Immature natural killer cell (primary cell): ENCODE results near the gene SLC25A21. TPM values are rescaled to one million over a fixed set of nuclear protein-coding genes. Genes with fewer than 3 reads are reported as not detected.

Source experiments
- DNase-seq, 3 donors: peaks; one replicate each; pipeline ENCODE4 v3.0.0; 2022; ENCODE audit warnings: mixed read lengths in 1 of 3
- H3K27ac Mint-ChIP-seq, 6 donors: one replicate each; pipeline ENCODE4 v1.8.0; 2020; ENCODE audit warnings: mixed read lengths in 6 of 6, mild to moderate bottlenecking in 5 of 6, inconsistent platforms in 4 of 6, moderate library complexity in 3 of 6
- H3K27me3 Mint-ChIP-seq, 3 donors: one replicate each; pipeline ENCODE4 v1.8.0; 2020 to 2021; ENCODE audit warnings: low read depth in 3 of 3, mild to moderate bottlenecking in 3 of 3, mixed read lengths in 3 of 3, moderate library complexity in 3 of 3, inconsistent platforms in 1 of 3
- H3K36me3 Mint-ChIP-seq, 3 donors: one replicate each; pipeline ENCODE4 v1.8.0; 2020; ENCODE audit warnings: mixed read lengths in 3 of 3, inconsistent platforms in 2 of 3, mild to moderate bottlenecking in 2 of 3
- H3K4me1 Mint-ChIP-seq, 2 donors: one replicate each; pipeline ENCODE4 v1.8.0; 2020; ENCODE audit warnings: inconsistent platforms in 2 of 2, mild to moderate bottlenecking in 2 of 2, mixed read lengths in 2 of 2, moderate library complexity in 1 of 2
- H3K4me3 Mint-ChIP-seq, 5 donors: one replicate each; pipeline ENCODE4 v1.8.0; 2020; ENCODE audit warnings: mild to moderate bottlenecking in 5 of 5, mixed read lengths in 5 of 5, inconsistent platforms in 3 of 5, moderate library complexity in 3 of 5
- H3K9me3 Mint-ChIP-seq, 6 donors: one replicate each; pipeline ENCODE4 v1.8.0; 2020; ENCODE audit warnings: mild to moderate bottlenecking in 6 of 6, mixed read lengths in 6 of 6, inconsistent platforms in 4 of 6, moderate library complexity in 3 of 6
- polyA plus RNA-seq, 3 donors: library from polyadenylated mRNA; unstranded; fragments of 300-500 nt; fragmentation: Illumina TruSeq; gene quantifications; one replicate each; pipeline ENCODE4 v1.2.3, GENCODE V29; 2021

The SLC25A21 gene
- polyA plus RNA-seq, 3 donors from 2014 or later = not detected

DNA sequence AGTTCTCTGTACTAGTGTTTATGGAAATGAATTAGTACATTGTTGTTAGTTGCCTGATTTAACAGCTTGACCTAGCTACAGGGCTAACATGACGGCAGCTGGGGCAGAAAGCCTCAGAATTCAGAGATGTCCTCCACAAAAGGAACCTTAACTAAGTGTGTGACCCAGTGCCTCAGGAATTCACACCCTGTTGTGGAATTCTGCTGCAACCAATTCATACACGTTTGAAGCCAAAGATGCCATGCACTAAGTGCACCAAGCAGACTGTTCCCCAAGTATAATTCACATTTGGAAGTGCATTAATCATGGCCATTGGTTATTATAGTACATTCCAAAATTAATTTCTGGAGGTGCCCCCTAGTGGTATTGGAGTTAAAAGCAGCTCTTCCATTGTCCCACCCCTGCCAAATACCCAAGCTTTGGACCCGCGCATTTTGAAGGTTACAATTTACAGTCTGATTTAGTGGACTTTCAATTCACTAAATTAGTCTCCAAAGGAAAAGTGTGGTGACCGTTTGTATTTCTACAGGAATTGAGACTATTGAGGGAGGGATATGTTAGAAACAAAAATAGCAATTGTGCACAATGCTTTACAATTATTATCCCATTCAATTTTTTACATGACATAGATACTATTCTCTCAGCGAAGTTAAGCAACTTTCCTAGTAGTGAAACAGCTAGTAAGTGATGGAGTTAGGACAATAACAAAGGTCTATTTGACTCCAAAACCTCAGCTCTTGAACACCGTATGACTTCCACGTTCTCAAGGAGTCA, 424.8 kb downstream of the SLC25A21 start:
- H3K9me3 Mint-ChIP-seq = peaks cover 0 to 17% (median 9%) of the 10 kb centered on the region in 6 donors
- H3K36me3 Mint-ChIP-seq = no peaks in the 10 kb centered on the region
- H3K4me1 Mint-ChIP-seq = no peaks in the 10 kb centered on the region
- DNase-seq = no peak
- H3K27me3 Mint-ChIP-seq = peaks cover 0 to 2% (median 0%) of the 10 kb centered on the region in 3 donors
- no peak overlapping the region for H3K4me3 Mint-ChIP-seq
- no peak overlapping the region for H3K27ac Mint-ChIP-seq

DNA sequence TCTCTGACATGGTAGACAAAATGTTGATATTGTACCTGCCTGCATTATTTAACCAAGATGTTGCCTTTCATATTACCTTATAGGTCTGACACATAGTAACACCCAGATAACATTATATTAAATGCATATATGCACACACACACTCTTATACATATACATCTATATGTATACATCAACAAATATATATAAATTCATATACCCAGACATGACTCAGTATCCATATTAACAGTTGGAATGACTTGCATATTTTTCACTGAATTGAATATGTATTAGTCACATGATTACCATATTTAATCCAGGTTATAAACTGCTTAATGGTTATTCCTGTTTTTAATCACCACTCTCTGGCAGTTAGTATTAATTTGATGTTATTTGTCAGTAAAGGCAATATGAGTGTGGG, 425.5 kb downstream of the SLC25A21 start:
- DNase-seq = no peak
- no peaks in the 10 kb centered on the region for H3K4me1 Mint-ChIP-seq
- H3K27ac Mint-ChIP-seq = no peak overlapping the region
- no peak overlapping the region for H3K4me3 Mint-ChIP-seq
- peaks cover 0 to 2% (median 0%) of the 10 kb centered on the region in 3 donors for H3K27me3 Mint-ChIP-seq
- no peaks in the 10 kb centered on the region for H3K36me3 Mint-ChIP-seq
- peaks cover 0 to 23% (median 10%) of the 10 kb centered on the region in 6 donors for H3K9me3 Mint-ChIP-seq

DNA sequence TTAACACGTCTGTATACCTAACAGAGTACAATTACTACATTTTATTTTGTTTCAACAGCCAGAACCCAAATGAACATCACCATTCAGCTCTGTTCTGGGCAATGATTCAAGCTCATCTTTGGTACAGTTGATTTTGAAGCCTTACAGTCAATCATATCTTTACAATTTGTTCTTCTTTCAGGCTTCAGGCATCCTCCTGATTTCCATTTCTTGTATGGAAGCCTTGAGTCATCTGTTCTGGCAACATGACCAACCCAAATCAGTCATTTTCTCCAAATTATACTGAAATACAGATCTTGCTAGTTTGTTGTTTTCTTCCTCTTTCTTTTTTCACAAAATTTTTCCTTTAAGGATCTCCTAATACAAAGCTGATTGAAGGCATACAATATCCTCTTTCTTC, 430.5 kb downstream of the SLC25A21 start:
- no peaks in the 10 kb centered on the region for H3K36me3 Mint-ChIP-seq
- H3K27me3 Mint-ChIP-seq = no peaks in the 10 kb centered on the region
- H3K4me3 Mint-ChIP-seq = no peak overlapping the region
- H3K9me3 Mint-ChIP-seq = peaks cover 0 to 27% (median 9%) of the 10 kb centered on the region in 6 donors
- H3K4me1 Mint-ChIP-seq = no peaks in the 10 kb centered on the region
- no peak for DNase-seq
- no peak overlapping the region for H3K27ac Mint-ChIP-seq

DNA sequence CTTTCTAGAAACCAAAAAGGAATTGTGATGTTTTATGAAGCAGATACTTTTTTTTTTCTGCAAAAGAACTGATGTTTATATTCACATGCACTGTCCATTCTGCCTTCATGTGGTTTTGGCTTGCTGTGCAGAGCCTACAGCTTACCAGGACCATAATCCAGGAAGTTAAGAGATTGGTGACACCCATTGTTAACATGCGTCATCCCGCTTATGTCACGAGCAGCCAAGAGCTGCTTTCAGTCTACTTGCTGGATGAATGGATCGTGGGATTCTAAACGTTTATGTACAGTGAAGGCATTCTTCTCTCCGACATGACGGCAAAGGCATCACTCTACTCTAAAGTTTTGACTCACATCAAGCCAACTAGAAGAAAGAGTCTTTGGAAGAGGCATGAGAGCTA, 434.1 kb downstream of the SLC25A21 start:
- H3K27ac Mint-ChIP-seq = no peak overlapping the region

DNA sequence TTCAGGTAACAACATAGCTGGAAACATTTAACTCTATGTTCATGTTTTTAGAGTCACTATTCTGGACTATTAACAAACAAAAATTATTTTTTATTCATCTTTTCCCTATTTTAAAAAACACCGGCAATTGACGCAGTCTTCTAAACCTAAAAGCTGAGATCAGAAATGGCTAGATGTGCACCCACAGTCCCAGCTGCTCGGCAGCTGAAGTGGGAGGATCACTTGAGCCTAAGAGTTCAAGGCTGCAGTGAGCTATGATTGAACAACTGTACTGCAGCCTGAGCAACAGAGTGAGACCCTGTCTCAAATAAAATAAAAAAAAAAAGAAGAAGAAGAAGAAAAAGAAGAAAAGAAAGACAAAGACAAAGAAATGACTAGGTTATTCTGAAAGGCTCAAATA, 446.3 kb downstream of the SLC25A21 start:
- H3K27ac Mint-ChIP-seq = no peak overlapping the region
- peaks cover 0 to 11% (median 5%) of the 10 kb centered on the region in 6 donors for H3K9me3 Mint-ChIP-seq
- no peaks in the 10 kb centered on the region for H3K36me3 Mint-ChIP-seq
- peaks cover 0 to 3% (median 0%) of the 10 kb centered on the region in 3 donors for H3K27me3 Mint-ChIP-seq
- H3K4me1 Mint-ChIP-seq = no peaks in the 10 kb centered on the region
- DNase-seq = no peak
- H3K4me3 Mint-ChIP-seq = no peak overlapping the region

More for the DNA sequence above, 434.1 kb downstream of the SLC25A21 start:
- no peak overlapping the region for H3K4me3 Mint-ChIP-seq
- H3K4me1 Mint-ChIP-seq = no peaks in the 10 kb centered on the region
- H3K27me3 Mint-ChIP-seq = no peaks in the 10 kb centered on the region
- H3K36me3 Mint-ChIP-seq = no peaks in the 10 kb centered on the region
- H3K9me3 Mint-ChIP-seq = peaks cover 0 to 22% (median 5%) of the 10 kb centered on the region in 6 donors
- DNase-seq = no peak

DNA sequence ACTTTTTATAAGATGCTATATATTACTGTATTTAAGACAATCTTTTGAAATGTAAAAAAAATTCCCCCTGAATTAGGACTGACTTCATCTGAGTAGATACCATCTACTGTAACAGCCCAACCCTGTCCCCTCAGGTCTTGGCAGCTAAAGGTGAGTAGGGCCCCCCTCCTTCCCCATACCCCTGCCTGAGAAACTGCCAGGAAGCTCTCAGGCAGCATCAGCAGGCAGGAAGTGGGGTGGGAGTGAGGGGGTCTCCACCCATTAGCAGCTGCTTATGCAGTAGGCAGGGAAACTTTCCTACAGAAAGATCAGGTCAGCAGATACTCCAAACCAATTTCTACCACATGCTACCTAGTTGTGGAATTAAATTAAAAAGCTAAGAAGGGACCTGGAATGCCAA, 448.2 kb downstream of the SLC25A21 start:
- DNase-seq = no peak
- H3K27me3 Mint-ChIP-seq = peaks cover 0 to 3% (median 0%) of the 10 kb centered on the region in 3 donors

DNA sequence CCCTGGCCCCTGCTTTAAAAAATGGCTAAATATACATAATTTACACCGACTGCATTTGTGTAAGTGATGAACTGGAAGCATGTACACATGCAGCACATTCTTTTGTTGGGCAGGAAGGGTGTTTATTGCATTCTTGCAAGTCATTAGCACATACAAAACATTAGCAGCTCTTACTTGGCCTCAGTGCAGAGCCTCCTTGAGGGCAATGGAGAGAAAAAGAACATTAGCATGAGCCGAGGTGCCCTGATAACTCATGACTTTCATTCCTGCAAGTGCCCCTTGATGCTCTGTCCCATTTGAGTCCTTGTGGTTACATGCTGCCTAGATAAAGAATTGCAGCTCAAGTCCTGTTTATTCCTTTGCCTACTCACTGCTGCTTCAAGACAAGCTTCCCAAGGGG, 448.9 kb downstream of the SLC25A21 start:
- no peak for DNase-seq
- Mint-ChIP-seq H3K27ac (no peak overlapping the region), H3K4me3 (no peak overlapping the region), H3K27me3 (peaks cover 0 to 3% (median 0%) of the 10 kb centered on the region in 3 donors), H3K9me3 (peaks cover 0 to 11% (median 4%) of the 10 kb centered on the region in 6 donors), H3K4me1 (no peaks in the 10 kb centered on the region), H3K36me3 (no peaks in the 10 kb centered on the region)

More for the DNA sequence above, 448.2 kb downstream of the SLC25A21 start:
- no peaks in the 10 kb centered on the region for H3K4me1 Mint-ChIP-seq
- H3K27ac Mint-ChIP-seq = no peak overlapping the region
- H3K36me3 Mint-ChIP-seq = no peaks in the 10 kb centered on the region
- H3K4me3 Mint-ChIP-seq = no peak overlapping the region
- H3K9me3 Mint-ChIP-seq = peaks cover 0 to 11% (median 4%) of the 10 kb centered on the region in 6 donors

DNA sequence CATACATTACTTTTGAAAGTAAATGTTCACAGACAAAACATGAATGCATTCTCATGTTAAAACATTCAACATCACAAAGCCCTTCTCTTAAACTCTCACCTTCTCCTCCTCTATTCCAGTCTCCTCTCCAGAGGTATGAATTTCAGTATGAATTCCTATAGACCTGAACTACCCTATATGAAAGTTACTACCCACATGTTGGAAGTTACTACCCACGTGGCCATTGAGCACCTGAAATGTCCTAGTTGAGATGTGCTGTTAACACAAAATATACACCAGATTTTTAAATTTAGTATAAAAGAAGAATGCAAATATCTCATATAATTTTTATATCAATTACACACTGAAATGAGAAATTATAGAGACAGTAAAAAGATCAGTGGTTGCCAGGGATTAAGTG, 450.5 kb downstream of the SLC25A21 start:
- no peak for DNase-seq
- Mint-ChIP-seq H3K36me3 (no peaks in the 10 kb centered on the region), H3K27me3 (peaks cover 0 to 3% (median 2%) of the 10 kb centered on the region in 3 donors), H3K4me3 (no peak overlapping the region), H3K4me1 (no peaks in the 10 kb centered on the region), H3K9me3 (peaks cover 0 to 11% (median 4%) of the 10 kb centered on the region in 6 donors), H3K27ac (no peak overlapping the region)

DNA sequence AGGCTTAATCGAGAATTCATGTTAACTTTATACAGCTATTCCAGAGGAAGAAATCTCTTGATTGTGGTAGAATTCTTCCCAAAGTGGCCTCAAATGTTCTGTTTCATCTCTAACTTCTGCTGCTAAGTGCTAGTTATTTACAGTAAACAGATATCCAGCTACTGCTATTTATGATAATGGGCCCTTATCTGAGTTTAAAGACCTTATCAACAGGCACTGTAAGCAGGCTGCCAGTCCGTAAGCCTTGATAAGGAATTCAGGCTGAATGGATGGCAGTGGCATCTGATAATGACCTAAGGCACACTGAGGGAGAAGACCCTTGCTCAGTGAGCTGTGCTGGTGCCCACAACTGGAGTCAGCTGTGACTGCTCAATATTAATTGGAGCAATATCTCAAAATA, 451.7 kb downstream of the SLC25A21 start:
- Mint-ChIP-seq H3K27me3 (peaks cover 0 to 3% (median 2%) of the 10 kb centered on the region in 3 donors), H3K4me1 (no peaks in the 10 kb centered on the region), H3K4me3 (no peak overlapping the region), H3K36me3 (no peaks in the 10 kb centered on the region), H3K9me3 (peaks cover 0 to 11% (median 2%) of the 10 kb centered on the region in 6 donors), H3K27ac (no peak overlapping the region)
- DNase-seq = no peak

DNA sequence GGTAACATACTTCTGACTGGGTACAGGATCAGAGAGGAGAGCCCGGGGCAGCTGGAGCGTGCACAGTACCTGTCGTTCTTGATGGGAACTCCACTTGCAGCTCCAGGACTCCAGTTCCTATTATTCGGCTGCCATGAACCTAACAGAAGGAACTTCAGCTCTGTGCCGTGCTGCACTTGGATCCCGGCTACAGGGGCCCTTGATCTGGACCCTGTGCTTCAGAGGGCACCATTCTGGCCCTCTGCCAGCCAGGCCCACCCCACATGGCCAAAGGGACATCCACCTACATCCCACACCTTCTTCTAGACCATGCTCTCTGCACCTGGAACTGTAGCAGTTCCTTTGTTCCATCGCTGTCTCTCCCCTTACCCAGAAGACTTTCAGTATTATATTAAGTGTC, 452.6 kb downstream of the SLC25A21 start:
- Mint-ChIP-seq H3K27ac (no peak overlapping the region), H3K4me1 (no peaks in the 10 kb centered on the region), H3K27me3 (peaks cover 0 to 3% (median 2%) of the 10 kb centered on the region in 3 donors), H3K36me3 (no peaks in the 10 kb centered on the region), H3K9me3 (peaks cover 0 to 11% (median 2%) of the 10 kb centered on the region in 6 donors), H3K4me3 (no peak overlapping the region)
- no peak for DNase-seq

DNA sequence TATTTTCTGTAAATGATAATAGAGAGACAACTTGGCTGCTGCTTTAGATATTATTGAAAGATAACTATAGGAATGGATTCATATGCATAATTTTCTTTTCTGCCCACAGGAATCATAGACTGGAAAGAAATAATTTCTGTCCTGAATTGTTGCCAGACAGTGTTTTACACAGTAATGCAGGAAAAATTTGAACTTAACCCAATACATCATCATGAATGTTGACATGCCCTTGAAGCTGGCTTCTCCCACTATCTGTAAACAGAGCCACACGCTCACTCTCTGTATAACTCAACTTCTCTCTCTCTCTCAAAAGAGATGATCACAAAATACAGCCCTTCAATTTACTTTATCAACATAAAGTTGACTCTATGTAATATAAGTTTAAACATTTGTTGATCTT, 454.2 kb downstream of the SLC25A21 start:
- Mint-ChIP-seq H3K36me3 (no peaks in the 10 kb centered on the region), H3K4me3 (no peak overlapping the region), H3K9me3 (peaks cover 0 to 7% (median 3%) of the 10 kb centered on the region in 6 donors), H3K27ac (no peak overlapping the region), H3K4me1 (no peaks in the 10 kb centered on the region), H3K27me3 (peaks cover 2 to 4% (median 2%) of the 10 kb centered on the region in 3 donors)
- DNase-seq = no peak

DNA sequence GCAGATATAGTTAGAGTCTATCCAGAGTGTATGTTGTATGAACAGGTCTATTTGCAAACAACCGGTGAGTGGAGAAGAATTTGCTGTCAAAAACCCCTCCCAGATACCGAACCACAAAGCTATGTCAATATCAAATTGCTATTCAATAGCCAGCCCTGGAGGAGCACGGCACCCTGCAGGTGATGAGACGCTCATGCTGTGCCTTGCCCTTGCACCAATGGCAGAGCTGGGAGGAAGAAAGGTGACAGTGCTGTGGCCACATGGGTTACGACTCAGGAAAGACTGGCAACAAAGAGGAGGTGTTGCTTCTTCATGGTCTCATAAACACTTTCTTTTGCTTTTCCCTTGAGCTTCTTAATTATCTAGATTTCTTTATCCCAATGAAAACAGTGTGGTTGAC, 455.0 kb downstream of the SLC25A21 start:
- Mint-ChIP-seq H3K4me1 (no peaks in the 10 kb centered on the region), H3K27me3 (peaks cover 2 to 4% (median 2%) of the 10 kb centered on the region in 3 donors), H3K9me3 (peaks cover 0 to 7% (median 2%) of the 10 kb centered on the region in 6 donors), H3K4me3 (no peak overlapping the region), H3K36me3 (no peaks in the 10 kb centered on the region), H3K27ac (no peak overlapping the region)
- no peak for DNase-seq

DNA sequence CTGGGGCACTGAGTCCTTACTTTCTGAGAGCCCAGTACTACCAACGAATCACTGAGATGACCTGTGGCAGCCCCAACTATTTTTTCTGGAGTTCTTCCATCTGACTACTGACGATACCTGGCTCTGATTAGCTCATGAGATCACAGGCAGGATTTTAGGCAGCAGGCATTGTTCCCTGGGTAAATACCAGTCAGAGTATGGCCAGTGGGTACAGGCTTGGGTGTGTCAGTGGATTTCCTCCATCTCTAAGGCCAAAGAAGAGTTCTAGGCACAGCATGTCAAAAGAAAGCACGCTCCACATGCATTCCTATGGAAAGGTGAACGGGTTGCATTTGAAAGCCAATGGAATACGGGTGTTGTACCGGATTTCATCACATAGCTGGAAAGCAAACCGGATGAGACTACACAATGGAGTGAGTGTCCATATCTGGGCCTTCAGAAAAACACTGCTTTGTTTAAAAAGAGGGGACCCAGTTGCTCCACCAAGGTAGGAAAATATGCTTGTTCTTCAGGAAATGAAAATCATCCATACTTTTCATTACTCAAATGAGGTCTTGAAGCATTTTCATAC, 455.7 kb downstream of the SLC25A21 start:
- peaks cover 2 to 4% (median 2%) of the 10 kb centered on the region in 3 donors for H3K27me3 Mint-ChIP-seq
- no peak for DNase-seq
- H3K9me3 Mint-ChIP-seq = peaks cover 0 to 5% (median 4%) of the 10 kb centered on the region in 6 donors

DNA sequence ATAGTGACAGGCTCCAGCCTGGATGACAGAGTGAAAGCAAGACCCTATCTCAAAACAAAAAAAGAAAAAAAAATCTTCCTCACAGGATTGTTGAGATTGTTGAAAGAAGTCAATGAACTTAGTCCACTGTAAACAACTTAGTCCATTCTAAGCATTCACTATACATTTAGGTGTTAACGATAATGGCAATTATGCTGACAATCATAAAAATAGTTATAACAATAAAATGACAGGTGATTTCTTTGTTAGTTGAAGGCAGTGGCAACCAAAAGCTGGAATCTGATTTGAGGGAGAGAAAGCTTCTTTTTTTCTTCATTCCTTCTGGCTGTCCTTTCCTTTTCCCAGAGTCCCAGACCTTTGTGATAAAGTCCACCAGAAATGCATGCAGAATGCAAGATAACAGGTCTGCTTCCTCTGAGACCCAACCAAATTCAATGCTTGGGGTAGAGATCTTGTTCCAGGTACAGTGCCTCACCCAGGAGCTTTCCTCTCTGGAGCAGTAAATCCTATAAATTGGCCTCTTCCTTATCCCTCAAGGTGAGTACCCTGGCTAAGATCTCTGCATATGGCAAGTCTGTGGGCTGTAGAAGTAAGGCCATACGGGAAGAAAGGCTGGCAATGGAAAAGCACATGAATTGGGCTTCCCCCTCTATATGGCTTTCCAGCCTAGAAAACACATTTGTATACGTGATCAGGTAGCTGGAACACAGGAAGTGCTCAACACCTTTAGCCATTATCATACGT, 458.3 kb downstream of the SLC25A21 start:
- peaks cover 0 to 4% (median 1%) of the 10 kb centered on the region in 6 donors for H3K9me3 Mint-ChIP-seq
- DNase-seq = no peak
- no peaks in the 10 kb centered on the region for H3K36me3 Mint-ChIP-seq
- no peaks in the 10 kb centered on the region for H3K4me1 Mint-ChIP-seq
- no peak overlapping the region for H3K4me3 Mint-ChIP-seq
- H3K27me3 Mint-ChIP-seq = peaks cover 2% of the 10 kb centered on the region in 3 donors
- H3K27ac Mint-ChIP-seq = no peak overlapping the region

More for the DNA sequence above, 455.7 kb downstream of the SLC25A21 start:
- Mint-ChIP-seq H3K36me3 (no peaks in the 10 kb centered on the region), H3K4me3 (no peak overlapping the region), H3K27ac (no peak overlapping the region), H3K4me1 (no peaks in the 10 kb centered on the region)
